IMR-90 (cell line): ENCODE measurements around the gene UBE2O. TPM values are rescaled to one million over a fixed set of nuclear protein-coding genes. Genes with fewer than 3 reads are reported as not detected.
A peak's percentile ranks its signal among the peaks of the same experiment; 100 is the strongest.

ENCODE experiments used
- BHLHE40 ChIP-seq: fragments of 150-350 bp; IDR thresholded peaks from 2 replicates; pipeline ENCODE4 v1.6.1; 2016; ENCODE audit warnings: mild to moderate bottlenecking, low read depth, low read length
- CTCF ChIP-seq: conservative IDR thresholded peaks from 2 replicates; pipeline ENCODE4 v1.5.1; 2012; ENCODE audit warnings: mild to moderate bottlenecking, low read depth, low read length, improper control_type of control experiment
- POLR2A ChIP-seq: IDR thresholded peaks from 2 replicates; pipeline ENCODE4 v1.6.1; 2012; ENCODE audit warnings: mild to moderate bottlenecking, low read depth, low read length
- USF2 ChIP-seq: fragments of 150-350 bp; IDR thresholded peaks from 2 replicates; pipeline ENCODE4 v1.6.1; 2017; ENCODE audit warnings: mild to moderate bottlenecking, antibody characterized with exemption, low read length, low read depth
- polyA plus RNA-seq, 3 experiments: library from polyadenylated mRNA; depleted of rRNA; stranded (reverse); fragments of >200 nt; gene quantifications; 2 replicates each; pipeline ENCODE4 v1.2.3, GENCODE V29; 2012; ENCODE audit warnings: low replicate concordance in 1 of 3
- total RNA-seq: library from RNA; depleted of rRNA; stranded (reverse); fragments of >200 nt; gene quantifications from 2 replicates; pipeline ENCODE4 v1.2.3, GENCODE V29; 2012

The UBE2O gene
- total and polyA plus RNA-seq, 2 of the 4 experiments (the other 2 are of a cell fraction) = 17.6 TPM

- TF ChIP-seq BHLHE40 = peak; percentile 26; the same call in 1 of the 2 replicates
- no peak for TF ChIP-seq CTCF
- TF ChIP-seq USF2 = no peak
- TF ChIP-seq POLR2A = peak; percentile 86
Observed at GRCh38 chr17:76384222-76384986, 68.5 kb downstream of the UBE2O start, which contains the start of gene SPHK1 (continued).
